SIG-M5 (cell line): ENCODE data around the gene AP3S1.
A peak's percentile ranks its signal among the peaks of the same experiment; 100 is the strongest.
"Not testable (repeated sequence)": the region's sequence is repeated elsewhere in the genome, so short reads cannot be mapped to it uniquely, and the experiment has no call there.

Experiments
- DNase-seq: peaks from one replicate; lab custom pipeline; 2025; lab: John Stamatoyannopoulos, UW

The AP3S1 gene

DNA sequence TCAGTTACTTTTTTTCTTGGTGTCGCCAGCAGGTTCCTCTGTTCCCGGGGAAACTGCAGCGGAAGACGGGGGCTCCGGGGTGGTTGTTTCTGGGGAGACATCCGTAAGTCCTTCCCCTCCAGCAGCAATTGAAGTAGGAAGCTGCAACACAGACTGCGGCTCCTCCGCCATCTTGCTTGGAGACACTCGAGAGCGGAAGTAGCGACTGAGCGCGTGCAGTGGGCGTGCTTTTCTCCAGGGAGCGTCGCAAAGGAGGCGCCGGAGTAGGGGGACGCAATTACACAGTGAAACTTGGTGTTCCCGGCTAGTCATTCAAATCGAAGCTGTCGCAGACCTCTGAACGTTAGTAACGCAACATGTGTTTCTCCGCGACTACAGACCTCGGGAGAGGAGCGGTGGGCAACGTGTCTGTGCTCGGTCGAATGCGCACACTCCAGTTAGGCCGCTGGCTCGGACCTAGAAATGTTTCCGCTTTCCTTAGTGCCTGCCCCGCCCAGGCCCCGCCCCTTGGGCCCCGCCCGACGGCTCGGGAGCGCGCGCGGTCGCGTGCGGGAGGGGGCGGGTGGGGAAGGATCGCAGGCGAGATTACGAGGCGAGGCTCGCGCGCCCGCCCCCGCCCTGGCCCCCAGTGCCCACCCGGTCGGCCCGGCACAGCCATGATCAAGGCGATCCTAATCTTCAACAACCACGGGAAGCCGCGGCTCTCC lies at the start of gene AP3S1, which contains the start of gene ATG12:
Gene AP3S1 (plus strand): TSS at position 554 of the 707 bp plus-strand sequence. CDS start 103 bp downstream, at position 657.
Gene ATG12 (minus strand): TSS at position 184 of the 707 bp plus-strand sequence. CDS start 13 bp downstream, at position 171.
- DNase-seq: peak; percentile 64

- no peak for DNase-seq
Measured at GRCh38 chr5:115795700-115796099, 46.0 kb upstream of the AP3S1 start.

GRCh38 chr5:115796656-115797055 lies 45.1 kb upstream of the AP3S1 start:
- DNase-seq: no peak

DNA sequence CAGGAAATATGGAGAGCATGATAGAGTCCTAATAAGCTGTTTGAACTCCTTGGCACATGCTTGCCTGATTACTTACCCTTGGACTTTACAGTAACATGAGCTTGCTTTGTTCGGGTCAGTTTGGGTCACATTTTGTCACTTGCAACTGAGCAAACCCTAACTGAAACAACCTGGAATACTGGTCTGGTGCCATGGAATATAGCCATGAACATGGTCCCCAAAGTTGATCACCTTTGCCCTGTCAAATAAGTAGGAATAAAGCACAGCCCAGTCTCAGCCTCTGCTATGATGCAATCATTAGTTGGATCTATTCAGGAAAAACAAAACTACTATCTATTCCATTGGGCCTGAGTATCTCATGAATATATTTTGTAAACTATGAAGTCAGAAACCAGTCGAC lies 43.5 kb upstream of the AP3S1 start:
- DNase-seq: no peak

- DNase-seq: no peak
Measured at GRCh38 chr5:115800108-115800507, 41.6 kb upstream of the AP3S1 start.

DNA sequence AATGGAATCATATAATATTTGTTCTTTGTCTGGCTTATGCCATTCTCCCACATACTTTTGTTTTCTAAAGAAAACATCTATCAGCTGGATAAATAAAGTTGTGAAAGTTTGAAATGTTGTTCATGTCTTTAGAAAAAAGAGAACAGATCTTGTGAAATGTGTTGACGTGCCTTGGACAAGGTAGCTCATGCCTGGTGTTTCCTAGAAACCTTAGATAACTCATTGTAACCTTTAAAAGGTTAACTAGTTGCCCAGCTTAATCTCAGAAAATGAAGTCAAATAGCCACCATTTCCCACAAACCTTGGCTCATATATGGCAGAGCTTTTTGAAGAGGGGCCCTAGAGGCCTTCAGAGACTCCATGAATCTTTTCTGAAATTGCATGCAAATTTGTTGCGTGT lies 40.6 kb upstream of the AP3S1 start:
- DNase-seq: no peak

DNA sequence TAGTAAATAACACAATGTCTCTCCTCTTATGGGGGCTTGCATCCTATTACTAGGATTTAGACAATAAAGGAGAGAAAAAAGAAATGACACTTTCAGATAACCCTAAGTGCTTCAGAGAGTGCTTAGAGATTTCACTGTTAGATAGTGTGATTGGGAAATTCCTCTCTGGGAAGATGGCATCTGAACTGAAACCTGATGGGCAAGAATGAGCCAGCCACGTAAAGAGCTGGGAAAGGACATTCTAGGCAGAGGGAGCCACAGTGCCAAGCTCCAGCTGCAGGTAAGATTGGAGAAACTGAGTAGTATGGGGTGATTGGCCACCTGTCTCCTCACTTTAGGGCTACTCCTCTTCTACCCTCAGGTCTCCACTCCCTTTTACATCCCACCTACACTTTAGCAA lies 39.8 kb upstream of the AP3S1 start:
- no peak for DNase-seq

DNA sequence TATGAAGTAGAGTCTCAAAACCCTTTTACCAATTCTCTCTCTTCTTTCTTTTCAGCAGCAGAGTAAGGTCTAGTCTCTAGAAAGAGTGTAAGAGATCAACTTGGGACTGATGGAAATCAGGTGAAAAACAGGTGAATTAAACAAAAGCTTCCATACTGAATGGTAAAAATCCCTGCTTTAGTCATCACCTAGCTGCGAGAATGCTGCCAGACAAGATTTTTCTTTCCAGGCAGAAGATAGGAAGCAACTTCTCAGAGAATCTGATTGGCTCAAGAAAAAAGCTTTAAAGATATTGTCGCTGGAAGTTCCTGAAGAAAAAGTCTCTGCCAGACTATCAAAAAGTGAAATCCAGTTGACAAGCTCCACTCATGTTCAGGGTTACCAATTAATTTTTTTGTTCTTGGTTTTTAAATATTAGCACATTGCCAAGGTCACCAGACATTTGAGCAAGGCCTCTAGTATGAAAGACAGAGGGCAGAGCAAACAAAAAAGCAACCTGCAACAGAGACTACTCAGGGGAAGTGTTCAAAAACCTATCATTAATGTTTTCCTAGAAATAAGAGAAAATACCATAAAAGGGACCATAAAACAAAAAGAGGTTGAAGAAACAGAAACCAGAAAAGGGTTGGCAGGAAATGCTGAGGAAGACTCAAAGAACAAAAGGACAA lies 34.6 kb upstream of the AP3S1 start:
- no peak for DNase-seq

DNA sequence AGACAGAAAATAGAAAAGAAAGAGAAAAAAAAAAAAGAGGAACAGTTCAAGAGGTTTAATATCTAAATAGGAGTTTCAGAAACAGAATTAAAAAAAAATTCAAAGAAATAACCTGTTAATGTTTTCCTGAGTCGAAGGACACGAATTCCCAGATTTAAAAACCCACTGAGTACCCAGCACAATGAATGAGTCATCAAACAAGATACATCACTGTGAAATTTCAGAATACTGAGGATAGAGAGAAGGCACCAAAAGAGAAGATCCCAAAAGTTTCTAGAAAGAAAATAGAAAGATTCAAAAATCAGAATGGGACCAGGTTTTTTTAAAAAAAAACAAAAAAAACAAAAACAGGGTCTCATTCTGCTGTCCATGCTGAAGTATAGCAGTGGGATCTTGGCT lies 34.1 kb upstream of the AP3S1 start:
- no peak for DNase-seq

GRCh38 chr5:115808066-115808465 lies 33.7 kb upstream of the AP3S1 start:
- not testable (repeated sequence) for DNase-seq

DNA sequence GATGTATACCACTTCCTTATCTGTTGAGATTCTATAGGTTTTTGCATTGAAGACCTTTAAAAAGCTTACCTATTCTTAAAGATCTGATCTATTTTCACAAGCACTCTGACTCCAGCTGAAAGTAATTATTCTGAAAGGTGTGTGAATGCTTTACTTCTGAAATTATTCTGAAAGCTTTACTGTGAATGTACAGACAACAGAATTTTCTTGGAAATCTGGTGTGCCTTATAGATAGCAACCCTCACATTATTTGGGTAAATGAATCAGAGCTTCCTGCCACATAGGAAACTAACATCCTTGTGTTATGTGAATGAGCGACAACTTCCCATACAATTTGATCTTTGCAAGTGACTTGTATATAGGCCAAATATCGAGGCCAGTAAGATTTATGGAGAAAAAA lies 31.8 kb upstream of the AP3S1 start:
- no peak for DNase-seq

GRCh38 chr5:115810761-115811160 lies 31.0 kb upstream of the AP3S1 start:
- no peak for DNase-seq

GRCh38 chr5:115811406-115811805 lies 30.3 kb upstream of the AP3S1 start:
- no peak for DNase-seq

DNA sequence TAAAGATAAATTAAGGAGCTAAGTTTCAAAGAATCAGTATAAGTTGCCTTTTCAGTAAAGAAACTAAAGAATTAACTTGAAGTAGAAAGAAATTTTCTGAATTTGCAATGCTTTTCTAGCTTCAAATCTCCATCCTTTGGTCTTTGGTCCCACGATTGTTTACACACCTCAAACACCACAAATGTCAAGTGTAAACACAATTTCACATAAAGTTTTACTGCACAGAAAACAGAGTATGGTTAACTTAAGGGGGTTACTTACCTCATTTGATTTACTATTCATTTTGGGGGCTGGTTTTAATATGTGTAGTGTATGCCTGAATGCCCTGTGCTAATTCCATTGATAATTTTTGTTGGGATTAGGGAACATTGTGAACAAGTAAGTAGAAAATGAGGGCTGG lies 29.4 kb upstream of the AP3S1 start:
- no peak for DNase-seq

DNA sequence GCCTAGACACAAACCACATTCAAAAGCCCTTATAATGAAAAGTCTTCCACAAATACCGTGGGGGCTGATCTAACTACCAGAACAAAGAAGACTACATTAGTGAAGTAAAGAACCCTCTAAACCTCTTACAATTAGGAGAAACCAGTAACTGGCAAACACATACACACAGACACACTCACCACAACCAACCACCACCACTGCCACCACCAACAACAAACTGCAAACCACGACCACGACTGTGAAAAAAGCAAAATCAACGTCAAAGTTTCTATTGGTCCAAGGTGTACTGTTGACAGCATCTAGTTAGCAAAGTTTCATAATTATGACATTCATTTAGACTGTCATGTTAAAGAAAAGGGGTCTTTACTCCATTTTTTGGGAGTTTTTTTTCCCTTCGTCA lies 28.0 kb upstream of the AP3S1 start:
- DNase-seq: no peak

- DNase-seq: no peak
Measured at GRCh38 chr5:115815006-115815692, 26.6 kb upstream of the AP3S1 start.

DNA sequence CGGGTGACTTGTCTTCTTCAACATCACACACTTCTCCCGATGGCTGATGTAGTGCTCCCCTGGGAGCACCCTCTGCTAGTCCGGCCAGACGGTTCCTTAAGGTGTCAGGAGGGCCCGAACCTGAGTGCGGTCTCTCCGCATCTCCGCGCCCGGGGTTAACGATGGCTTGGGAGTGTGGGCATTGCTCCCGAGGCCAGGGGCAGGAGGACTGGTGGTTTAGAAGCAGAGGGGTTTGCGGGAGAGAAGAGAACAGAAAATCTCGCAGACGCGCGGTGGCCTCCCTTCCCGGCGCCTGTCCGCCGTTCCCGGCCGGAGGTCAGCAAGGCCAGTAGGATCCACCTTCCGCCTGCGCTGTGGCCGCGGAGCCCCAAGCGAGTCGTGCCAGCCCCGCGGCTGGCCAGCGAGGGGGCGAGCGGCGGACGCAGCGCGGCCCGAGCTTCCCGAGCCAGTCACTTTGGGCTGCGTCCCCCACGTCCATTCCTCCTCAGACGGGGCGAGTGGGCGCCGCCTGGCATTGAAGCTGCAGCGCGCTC lies 26.0 kb upstream of the AP3S1 start:
- no peak for DNase-seq

GRCh38 chr5:115816226-115817081 lies 25.3 kb upstream of the AP3S1 start, which contains the start of gene CDO1:
Gene CDO1 (minus strand): TSS chr5:115816659. CDS start chr5:115816397, 262 bp downstream.
- no peak for DNase-seq

GRCh38 chr5:115817386-115817785 lies 24.3 kb upstream of the AP3S1 start:
- no peak for DNase-seq

- DNase-seq: no peak
Measured at GRCh38 chr5:115818821-115819220, 22.9 kb upstream of the AP3S1 start.

- DNase-seq: no peak
Measured at GRCh38 chr5:115820846-115821245, 20.9 kb upstream of the AP3S1 start.

DNA sequence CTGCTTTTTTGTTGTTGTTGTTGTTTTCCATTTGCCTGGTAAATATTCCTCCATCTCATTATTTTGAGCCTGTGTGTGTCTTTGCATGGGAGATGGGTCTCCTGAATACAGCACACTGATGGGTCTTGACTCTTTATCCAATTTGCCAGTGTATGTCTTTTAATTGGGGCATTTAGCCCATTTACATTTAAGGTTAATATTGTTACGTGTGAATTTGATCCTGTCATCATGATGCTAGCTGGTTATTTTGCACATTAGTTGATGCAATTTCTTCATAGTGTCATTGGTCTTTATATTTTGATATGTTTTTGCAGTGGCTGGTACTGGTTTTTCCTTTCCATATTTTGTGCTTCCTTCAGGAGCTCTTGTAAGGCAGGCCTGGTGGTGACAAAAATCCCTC lies 16.8 kb upstream of the AP3S1 start:
- DNase-seq: not testable (repeated sequence)
